NCI-H2107 treated with DMSO at 0.1 percent for 48 hours (cell line): ENCODE measurements around the gene IRF4.

Experiments used
- DNase-seq: peaks from one replicate; lab custom pipeline; 2025; ENCODE audit not compliant: unreplicated experiment; lab: John Stamatoyannopoulos, UW

Gene IRF4

DNA sequence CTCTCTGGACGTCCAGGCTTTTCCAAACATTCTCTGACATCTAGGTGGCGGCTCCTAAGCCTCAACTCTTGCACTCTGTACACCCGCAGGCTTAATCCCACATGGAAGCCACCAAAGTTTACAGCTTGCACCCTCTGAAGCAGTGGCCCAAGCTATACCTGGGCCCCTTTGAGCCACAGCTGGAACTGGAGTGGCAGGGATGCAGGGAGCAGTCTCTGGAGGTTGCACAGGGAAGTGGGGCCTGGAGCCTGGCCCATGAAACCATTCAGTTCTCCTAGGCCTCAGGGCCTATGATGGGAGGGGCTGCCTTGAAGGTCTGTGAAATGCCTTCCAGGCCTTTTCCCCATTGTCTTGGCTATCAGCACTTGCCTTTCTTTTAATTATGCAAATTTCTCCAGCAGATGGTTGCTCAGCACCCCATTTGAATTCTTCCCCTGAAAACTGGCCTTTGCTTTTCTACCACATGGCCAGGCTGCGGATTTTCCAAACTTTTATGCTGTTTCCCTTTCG lies 64.9 kb downstream of the IRF4 start:
- DNase-seq, result no peak

DNA sequence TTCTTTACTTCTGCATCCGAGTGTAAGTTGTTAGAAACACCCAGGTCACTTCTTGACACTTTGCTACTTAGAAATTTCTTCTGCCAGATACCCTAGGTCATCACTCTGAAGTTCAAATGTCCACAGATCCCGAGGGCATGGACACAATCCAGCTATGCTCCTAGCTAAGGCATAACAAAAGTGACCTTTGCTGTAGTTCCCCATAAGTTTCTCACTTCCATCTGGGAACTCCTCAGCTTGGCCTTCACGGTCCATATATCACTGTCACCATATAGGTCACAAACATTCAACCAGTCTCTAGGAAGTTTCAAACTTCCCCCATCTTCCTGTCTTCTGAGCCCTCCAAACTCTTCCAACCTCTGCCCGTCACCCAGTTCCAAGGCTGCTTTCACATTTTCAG lies 65.3 kb downstream of the IRF4 start:
- DNase-seq, result no peak
